Hepatocyte (in vitro differentiated cells): ENCODE data around the gene DCC. TPM values are rescaled to one million over a fixed set of nuclear protein-coding genes. Genes with fewer than 3 reads are reported as not detected.

Source experiments
- DNase-seq: peaks from one replicate; pipeline ENCODE4 v3.0.0-alpha.2; 2016; ENCODE audit warnings: low spot score
- H2AFZ ChIP-seq: fragments of 200-600 bp; sonication (generic); 2 replicates; pipeline ENCODE4 v1.6.0; 2016; ENCODE audit warnings: antibody characterized with exemption, mild to moderate bottlenecking
- H3K27ac ChIP-seq: fragments of 200-600 bp; sonication (generic); 2 replicates; pipeline ENCODE4 v1.5.1; 2016; ENCODE audit warnings: mild to moderate bottlenecking
- H3K27me3 ChIP-seq: fragments of 200-600 bp; sonication (generic); 2 replicates; pipeline ENCODE4 v1.6.1; 2016
- H3K36me3 ChIP-seq: fragments of 200-600 bp; sonication (generic); replicated peaks from 2 replicates; pipeline ENCODE4 v1.5.1; 2016; ENCODE audit warnings: low read depth; ENCODE audit not compliant: insufficient read depth
- H3K4me1 ChIP-seq: fragments of 200-600 bp; sonication (generic); 2 replicates; pipeline ENCODE4 v1.5.1; 2016; ENCODE audit warnings: mild to moderate bottlenecking, moderate library complexity; ENCODE audit not compliant: insufficient read depth
- H3K4me2 ChIP-seq: fragments of 200-600 bp; sonication (generic); 2 replicates; pipeline ENCODE4 v1.6.0; 2016
- H3K4me3 ChIP-seq: fragments of 200-600 bp; sonication (generic); 2 replicates; pipeline ENCODE4 v1.5.1; 2016; ENCODE audit warnings: mild to moderate bottlenecking
- H3K79me2 ChIP-seq: fragments of 200-600 bp; sonication (generic); 2 replicates; pipeline ENCODE4 v1.6.0; 2017; ENCODE audit warnings: mild to moderate bottlenecking
- H3K9me2 ChIP-seq: fragments of 200-600 bp; sonication (generic); replicated peaks from 2 replicates; pipeline ENCODE4 v1.6.0; 2017; ENCODE audit warnings: mild to moderate bottlenecking; ENCODE audit not compliant: insufficient read depth
- H3K9me3 ChIP-seq: fragments of 200-600 bp; sonication (generic); 2 replicates; pipeline ENCODE4 v1.5.1; 2016; ENCODE audit warnings: low read depth, mild to moderate bottlenecking
- H4K20me1 ChIP-seq: fragments of 200-600 bp; sonication (generic); 2 replicates; pipeline ENCODE4 v1.6.0; 2016; ENCODE audit warnings: mild to moderate bottlenecking; ENCODE audit not compliant: insufficient read depth, poor library complexity, severe bottlenecking
- CTCF ChIP-seq: fragments of 200-600 bp; sonication (generic); IDR thresholded peaks from 2 replicates; pipeline ENCODE4 v1.5.1; 2016; ENCODE audit warnings: antibody characterized with exemption, mild to moderate bottlenecking; ENCODE audit not compliant: poor library complexity
- EZH2 ChIP-seq: fragments of 200-600 bp; sonication (generic); IDR thresholded peaks from 2 replicates; pipeline ENCODE4 v1.6.1; 2016; ENCODE audit warnings: antibody characterized with exemption, mild to moderate bottlenecking, borderline replicate concordance
- EZH2phosphoT487 ChIP-seq: fragments of 200-600 bp; sonication (generic); IDR thresholded peaks from one replicate; pipeline ENCODE4 v1.6.1; 2018; ENCODE audit warnings: antibody characterized with exemption, mild to moderate bottlenecking, low read depth, moderate library complexity; ENCODE audit not compliant: unreplicated experiment, severe bottlenecking
- WGBS: methylation state at CpG from one replicate; pipeline ENCODE4 v1.1.6; 2016; ENCODE audit warnings: low lambda C conversion rate; ENCODE audit errors: missing lambda C conversion rate; 5-methylcytosine and 5-hydroxymethylcytosine counted together
- polyA plus RNA-seq: library from polyadenylated mRNA; unstranded; fragments of >200 nt; fragmentation: Nextera tagmentation; extraction: Ambion mirVana; gene quantifications from 2 replicates; pipeline ENCODE4 v1.2.1, GENCODE V29; 2016
- total RNA-seq: library from RNA; depleted of rRNA; stranded (reverse); fragments of >200 nt; gene quantifications from 2 replicates; pipeline ENCODE4 v1.2.3, GENCODE V29; 2014

DCC gene
- total and polyA plus RNA-seq, 2 experiments from 2014 or later, result 1.0 to 3.5 TPM

DNA sequence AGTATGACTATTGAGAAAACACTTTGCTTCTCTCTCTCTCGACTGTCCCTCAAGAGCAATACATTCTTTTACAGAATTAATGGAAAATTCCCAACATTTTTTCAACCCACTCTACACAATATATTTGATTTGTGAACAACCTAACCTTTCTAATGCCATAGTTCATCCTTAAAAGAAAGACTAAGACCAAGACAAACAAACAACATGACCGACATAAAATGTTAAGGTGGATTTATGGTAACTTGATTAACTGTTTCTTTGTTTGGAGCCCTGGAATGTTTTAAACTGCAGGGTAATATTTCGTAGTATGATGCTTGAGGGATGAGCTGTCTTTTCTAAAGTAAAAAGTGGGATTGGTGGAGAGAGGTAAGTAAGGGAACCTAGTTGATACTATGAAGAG, 1146.3 kb downstream of the DCC start:
- no peaks in the 10 kb centered on the region for H3K79me2 ChIP-seq
- WGBS, result 72% methylated on average over 3 of the region's 3 CpGs
- H2AFZ ChIP-seq, result no peak overlapping the region
- TF ChIP-seq EZH2phosphoT487 (no peak), CTCF (no peak), EZH2 (no peak)
- DNase-seq, result no peak
- H3K4me1 ChIP-seq, result no peaks in the 10 kb centered on the region
- H4K20me1 ChIP-seq, result no peaks in the 10 kb centered on the region
- no peak overlapping the region for H3K4me2 ChIP-seq
- no peak overlapping the region for H3K4me3 ChIP-seq
- no peaks in the 10 kb centered on the region for H3K9me2 ChIP-seq
- H3K36me3 ChIP-seq, result no peaks in the 10 kb centered on the region
- H3K9me3 ChIP-seq, result no peaks in the 10 kb centered on the region
- no peaks in the 10 kb centered on the region for H3K27me3 ChIP-seq
- no peak overlapping the region for H3K27ac ChIP-seq

- no peaks in the 10 kb centered on the region for H3K79me2 ChIP-seq
- no peaks in the 10 kb centered on the region for H3K9me2 ChIP-seq
- no peaks in the 10 kb centered on the region for H3K27me3 ChIP-seq
- H2AFZ ChIP-seq, result no peak overlapping the region
- no peak overlapping the region for H3K27ac ChIP-seq
- no peaks in the 10 kb centered on the region for H3K36me3 ChIP-seq
- H3K4me1 ChIP-seq, result no peaks in the 10 kb centered on the region
- TF ChIP-seq CTCF (no peak), EZH2 (no peak), EZH2phosphoT487 (no peak)
- H3K4me2 ChIP-seq, result no peak overlapping the region
- H3K9me3 ChIP-seq, result no peaks in the 10 kb centered on the region
- WGBS, result 48% methylated on average over 3 of the region's 3 CpGs
- no peaks in the 10 kb centered on the region for H4K20me1 ChIP-seq
- no peak overlapping the region for H3K4me3 ChIP-seq
- DNase-seq, result no peak
These were observed 1149.3 kb downstream of the DCC start for GRCh38 chr18:53489266-53489665.

DNA sequence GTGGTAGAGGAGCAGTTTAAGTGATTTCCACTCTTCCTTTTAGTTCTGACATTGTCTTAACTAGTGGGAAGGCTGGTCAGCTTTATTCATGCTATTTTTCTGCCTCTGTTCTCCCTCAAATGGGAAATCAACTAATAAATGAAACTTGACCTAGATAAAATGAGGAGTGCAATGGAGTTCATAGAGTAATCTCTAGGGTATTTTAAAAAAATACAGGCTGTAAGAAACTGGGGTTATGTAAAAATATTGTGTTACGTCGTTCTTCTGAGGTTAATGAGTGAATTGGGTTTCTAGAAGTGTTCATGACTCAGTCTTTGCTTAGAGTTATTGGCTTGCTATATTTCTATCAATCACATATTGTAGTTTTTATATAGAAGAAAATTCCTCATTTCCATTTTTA, 1150.0 kb downstream of the DCC start:
- no peaks in the 10 kb centered on the region for H3K4me1 ChIP-seq
- no peaks in the 10 kb centered on the region for H3K79me2 ChIP-seq
- no peak overlapping the region for H3K4me2 ChIP-seq
- TF ChIP-seq CTCF (no peak), EZH2phosphoT487 (no peak), EZH2 (no peak)
- WGBS, result 87% methylated on average over 2 of the region's 2 CpGs
- no peaks in the 10 kb centered on the region for H3K9me3 ChIP-seq
- H3K9me2 ChIP-seq, result no peaks in the 10 kb centered on the region
- H3K27me3 ChIP-seq, result no peaks in the 10 kb centered on the region
- H2AFZ ChIP-seq, result no peak overlapping the region
- no peak overlapping the region for H3K4me3 ChIP-seq
- H3K36me3 ChIP-seq, result no peaks in the 10 kb centered on the region
- DNase-seq, result no peak
- H4K20me1 ChIP-seq, result no peaks in the 10 kb centered on the region
- H3K27ac ChIP-seq, result no peak overlapping the region

DNA sequence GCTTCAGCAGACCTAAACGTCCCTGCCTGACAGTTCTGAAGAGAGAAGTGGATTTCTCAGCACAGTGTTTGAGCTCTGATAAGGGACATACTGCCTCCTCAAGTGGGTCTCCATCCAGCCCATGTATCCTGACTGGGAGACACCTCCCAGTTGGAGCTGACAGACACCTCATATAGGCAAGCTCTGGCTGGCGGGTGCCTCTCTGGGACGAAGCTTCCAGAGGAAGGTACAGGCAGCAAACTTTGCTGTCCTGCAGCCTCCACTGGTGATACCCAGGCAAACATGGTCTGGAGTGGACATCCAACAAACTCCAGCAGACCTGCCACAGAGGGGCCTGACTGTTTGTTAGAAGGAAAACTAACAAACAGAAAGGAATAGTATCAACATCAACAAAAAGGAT, 1156.0 kb downstream of the DCC start:
- DNase-seq, result no peak
- Histone ChIP-seq H3K4me1 (no peaks in the 10 kb centered on the region), H3K27ac (no peak overlapping the region), H3K36me3 (no peaks in the 10 kb centered on the region), H4K20me1 (no peaks in the 10 kb centered on the region), H3K27me3 (no peaks in the 10 kb centered on the region), H3K9me2 (no peaks in the 10 kb centered on the region), H3K9me3 (no peaks in the 10 kb centered on the region), H3K79me2 (no peaks in the 10 kb centered on the region), H3K4me2 (no peak overlapping the region), H2AFZ (no peak overlapping the region), H3K4me3 (no peak overlapping the region)
- TF ChIP-seq EZH2 (no peak), CTCF (no peak), EZH2phosphoT487 (no peak)
- 95% methylated on average over 3 of the region's 3 CpGs for WGBS
